ENCODE data around the gene CNTN4.

The CNTN4 gene

GRCh38 chr3:2958551-2958950 lies 859.9 kb downstream of the CNTN4 start:
- Histone ChIP-seq H2BK120ac (ENCODE audit: low read depth, low read length) (no peak overlapping the region), H2BK15ac (ENCODE audit: low read depth, poor library complexity, severe bottlenecking) (no peak overlapping the region), H3K18ac (ENCODE audit: low read depth in 1 of 2, low read length in 2 of 2) (no peak overlapping the region), H2BK5ac (ENCODE audit: low read depth, low read length, poor library complexity, severe bottlenecking) (no peak overlapping the region), H4K8ac (ENCODE audit: low read length) (no peak overlapping the region), H3K27ac (ENCODE audit: low read length, poor library complexity, severe bottlenecking) (no peak overlapping the region), H4K91ac (ENCODE audit: low read length) (no peak overlapping the region), H3K27me3 (ENCODE audit: control insufficient read depth in 1 of 2, insufficient read depth in 1 of 2, low read length in 2 of 2) (no peaks in the 10 kb centered on the region), H3K9ac (ENCODE audit: low read length) (no peak overlapping the region), H3K4me2 (ENCODE audit: low read length, poor library complexity, severe bottlenecking) (no peak overlapping the region), H2AK5ac (ENCODE audit: low read length, severe bottlenecking) (no peak overlapping the region), H2AFZ (ENCODE audit: low read depth, low read length) (no peak overlapping the region), H3K36me3 (ENCODE audit: control insufficient read depth in 1 of 2, insufficient read depth in 2 of 2, low read depth in 1 of 2, low read length in 2 of 2) (no peaks in the 10 kb centered on the region), H3K4me1 (ENCODE audit: control insufficient read depth, insufficient read depth, low read depth, low read length) (no peaks in the 10 kb centered on the region), H2BK12ac (ENCODE audit: low read length in 2 of 2) (no peak overlapping the region), H3K79me1 (replicated peaks; ENCODE audit: low read length, poor library complexity, severe bottlenecking) (no peaks in the 10 kb centered on the region), H3K23ac (ENCODE audit: low read length in 2 of 2) (no peak overlapping the region), H3K14ac (ENCODE audit: low read length in 2 of 2) (no peak overlapping the region), H3K4me3 (ENCODE audit: insufficient read depth in 1 of 2, low read depth in 1 of 2, low read length in 2 of 2) (no peak overlapping the region), H3K9me3 (ENCODE audit: control insufficient read depth, low read length) (peaks cover 3% of the 10 kb centered on the region), H3K4ac (ENCODE audit: low read depth in 1 of 2, low read length in 2 of 2) (peak overlapping the region in 1 of 2 experiments; percentile 15)
- WGBS, result 0% methylated on average over 1 of the region's 1 CpG
- DNase-seq, result peak; percentile 80

- H3K27me3 ChIP-seq (ENCODE audit: control insufficient read depth in 1 of 2, insufficient read depth in 1 of 2, low read length in 2 of 2), result no peaks in the 10 kb centered on the region
- DNase-seq, result no peak
- H3K79me1 ChIP-seq (replicated peaks; ENCODE audit: low read length, poor library complexity, severe bottlenecking), result no peaks in the 10 kb centered on the region
- no peak overlapping the region for H3K18ac ChIP-seq (ENCODE audit: low read depth in 1 of 2, low read length in 2 of 2)
- no peak overlapping the region for H4K91ac ChIP-seq (ENCODE audit: low read length)
- H3K36me3 ChIP-seq (ENCODE audit: control insufficient read depth in 1 of 2, insufficient read depth in 2 of 2, low read depth in 1 of 2, low read length in 2 of 2), result no peaks in the 10 kb centered on the region
- H3K4me3 ChIP-seq (ENCODE audit: insufficient read depth in 1 of 2, low read depth in 1 of 2, low read length in 2 of 2), result no peak overlapping the region
- no peak overlapping the region for H3K14ac ChIP-seq (ENCODE audit: low read length in 2 of 2)
- no peak overlapping the region for H3K4ac ChIP-seq (ENCODE audit: low read depth in 1 of 2, low read length in 2 of 2)
- H4K8ac ChIP-seq (ENCODE audit: low read length), result no peak overlapping the region
- H3K23ac ChIP-seq (ENCODE audit: low read length in 2 of 2), result no peak overlapping the region
- H3K27ac ChIP-seq (ENCODE audit: low read length, poor library complexity, severe bottlenecking), result no peak overlapping the region
- no peaks in the 10 kb centered on the region for H3K4me1 ChIP-seq (ENCODE audit: control insufficient read depth, insufficient read depth, low read depth, low read length)
- H2AK5ac ChIP-seq (ENCODE audit: low read length, severe bottlenecking), result no peak overlapping the region
- no CpG with 5 or more reads among the region's 1 CpG for WGBS
- no peak overlapping the region for H3K4me2 ChIP-seq (ENCODE audit: low read length, poor library complexity, severe bottlenecking)
- H2BK5ac ChIP-seq (ENCODE audit: low read depth, low read length, poor library complexity, severe bottlenecking), result no peak overlapping the region
- H2AFZ ChIP-seq (ENCODE audit: low read depth, low read length), result no peak overlapping the region
- H2BK120ac ChIP-seq (ENCODE audit: low read depth, low read length), result no peak overlapping the region
- H3K9me3 ChIP-seq (ENCODE audit: control insufficient read depth, low read length), result peaks cover 3% of the 10 kb centered on the region
- H2BK15ac ChIP-seq (ENCODE audit: low read depth, poor library complexity, severe bottlenecking), result no peak overlapping the region
- H2BK12ac ChIP-seq (ENCODE audit: low read length in 2 of 2), result no peak overlapping the region
- H3K9ac ChIP-seq (ENCODE audit: low read length), result no peak overlapping the region
Observed at GRCh38 chr3:2961576-2961975, 862.9 kb downstream of the CNTN4 start.

- WGBS, result 65% methylated on average over 1 of the region's 2 CpGs
- no peak overlapping the region for H3K9ac ChIP-seq (ENCODE audit: low read length)
- no peaks in the 10 kb centered on the region for H3K9me3 ChIP-seq (ENCODE audit: control insufficient read depth, low read length)
- H4K8ac ChIP-seq (ENCODE audit: low read length), result no peak overlapping the region
- no peak overlapping the region for H3K27ac ChIP-seq (ENCODE audit: low read length, poor library complexity, severe bottlenecking)
- no peak overlapping the region for H2BK5ac ChIP-seq (ENCODE audit: low read depth, low read length, poor library complexity, severe bottlenecking)
- no peaks in the 10 kb centered on the region for H3K4me1 ChIP-seq (ENCODE audit: control insufficient read depth, insufficient read depth, low read depth, low read length)
- H3K79me1 ChIP-seq (replicated peaks; ENCODE audit: low read length, poor library complexity, severe bottlenecking), result no peaks in the 10 kb centered on the region
- H2BK120ac ChIP-seq (ENCODE audit: low read depth, low read length), result no peak overlapping the region
- no peak overlapping the region for H2BK15ac ChIP-seq (ENCODE audit: low read depth, poor library complexity, severe bottlenecking)
- H3K4ac ChIP-seq (ENCODE audit: low read depth in 1 of 2, low read length in 2 of 2), result no peak overlapping the region
- DNase-seq, result peak; percentile 33
- no peak overlapping the region for H2AK5ac ChIP-seq (ENCODE audit: low read length, severe bottlenecking)
- no peak overlapping the region for H3K23ac ChIP-seq (ENCODE audit: low read length in 2 of 2)
- H3K4me2 ChIP-seq (ENCODE audit: low read length, poor library complexity, severe bottlenecking), result no peak overlapping the region
- no peak overlapping the region for H3K4me3 ChIP-seq (ENCODE audit: insufficient read depth in 1 of 2, low read depth in 1 of 2, low read length in 2 of 2)
- H3K14ac ChIP-seq (ENCODE audit: low read length in 2 of 2), result no peak overlapping the region
- H2AFZ ChIP-seq (ENCODE audit: low read depth, low read length), result no peak overlapping the region
- H2BK12ac ChIP-seq (ENCODE audit: low read length in 2 of 2), result no peak overlapping the region
- no peak overlapping the region for H4K91ac ChIP-seq (ENCODE audit: low read length)
- H3K36me3 ChIP-seq (ENCODE audit: control insufficient read depth in 1 of 2, insufficient read depth in 2 of 2, low read depth in 1 of 2, low read length in 2 of 2), result no peaks in the 10 kb centered on the region
- no peak overlapping the region for H3K18ac ChIP-seq (ENCODE audit: low read depth in 1 of 2, low read length in 2 of 2)
- H3K27me3 ChIP-seq (ENCODE audit: control insufficient read depth in 1 of 2, insufficient read depth in 1 of 2, low read length in 2 of 2), result no peaks in the 10 kb centered on the region
Observed at GRCh38 chr3:2967871-2968270, 869.2 kb downstream of the CNTN4 start.

GRCh38 chr3:2968475-2968874 lies 869.8 kb downstream of the CNTN4 start:
- no peak overlapping the region for H3K14ac ChIP-seq (ENCODE audit: low read length in 2 of 2)
- no peak overlapping the region for H2AFZ ChIP-seq (ENCODE audit: low read depth, low read length)
- H2BK12ac ChIP-seq (ENCODE audit: low read length in 2 of 2), result no peak overlapping the region
- H4K91ac ChIP-seq (ENCODE audit: low read length), result no peak overlapping the region
- no peaks in the 10 kb centered on the region for H3K36me3 ChIP-seq (ENCODE audit: control insufficient read depth in 1 of 2, insufficient read depth in 2 of 2, low read depth in 1 of 2, low read length in 2 of 2)
- H2BK5ac ChIP-seq (ENCODE audit: low read depth, low read length, poor library complexity, severe bottlenecking), result no peak overlapping the region
- H3K23ac ChIP-seq (ENCODE audit: low read length in 2 of 2), result no peak overlapping the region
- no peak overlapping the region for H3K4ac ChIP-seq (ENCODE audit: low read depth in 1 of 2, low read length in 2 of 2)
- H4K8ac ChIP-seq (ENCODE audit: low read length), result no peak overlapping the region
- DNase-seq, result peak; percentile 21
- H3K27me3 ChIP-seq (ENCODE audit: control insufficient read depth in 1 of 2, insufficient read depth in 1 of 2, low read length in 2 of 2), result no peaks in the 10 kb centered on the region
- H3K4me3 ChIP-seq (ENCODE audit: insufficient read depth in 1 of 2, low read depth in 1 of 2, low read length in 2 of 2), result no peak overlapping the region
- H2BK120ac ChIP-seq (ENCODE audit: low read depth, low read length), result no peak overlapping the region
- no peaks in the 10 kb centered on the region for H3K9me3 ChIP-seq (ENCODE audit: control insufficient read depth, low read length)
- H3K4me1 ChIP-seq (ENCODE audit: control insufficient read depth, insufficient read depth, low read depth, low read length), result no peaks in the 10 kb centered on the region
- H3K18ac ChIP-seq (ENCODE audit: low read depth in 1 of 2, low read length in 2 of 2), result no peak overlapping the region
- H3K27ac ChIP-seq (ENCODE audit: low read length, poor library complexity, severe bottlenecking), result no peak overlapping the region
- no peak overlapping the region for H2AK5ac ChIP-seq (ENCODE audit: low read length, severe bottlenecking)
- H3K4me2 ChIP-seq (ENCODE audit: low read length, poor library complexity, severe bottlenecking), result no peak overlapping the region
- no peak overlapping the region for H2BK15ac ChIP-seq (ENCODE audit: low read depth, poor library complexity, severe bottlenecking)
- H3K79me1 ChIP-seq (replicated peaks; ENCODE audit: low read length, poor library complexity, severe bottlenecking), result no peaks in the 10 kb centered on the region
- H3K9ac ChIP-seq (ENCODE audit: low read length), result no peak overlapping the region
